HepG2 (cell line): Measurements from ENCODE around the gene RHOT2. TPM values are rescaled to one million over a fixed set of nuclear protein-coding genes. Genes with fewer than 3 reads are reported as not detected.

Experiments
- HCFC1 ChIP-seq: fragments of 150-350 bp; IDR thresholded peaks from 2 replicates; pipeline ENCODE4 v1.6.1; 2014; ENCODE audit warnings: low read depth, low read length
- HOXA3 ChIP-seq: sonication (generic); formaldehyde crosslinking; IDR thresholded peaks from 2 replicates; pipeline ENCODE4 v1.5.0; 2020; ENCODE audit warnings: missing genetic modification reagents
- MYNN ChIP-seq: sonication (generic); formaldehyde crosslinking; IDR thresholded peaks from 2 replicates; pipeline ENCODE4 v1.4.0; 2020; ENCODE audit warnings: mild to moderate bottlenecking, low read depth, missing genetic modification reagents
- NCOA2 ChIP-seq: sonication (generic); formaldehyde crosslinking; IDR thresholded peaks from 2 replicates; pipeline ENCODE4 v1.8.0; 2022; ENCODE audit warnings: inconsistent platforms
- POLR2A ChIP-seq, 2 experiments: IDR thresholded peaks; 2 replicates each; pipeline ENCODE4 v1.6.1; 2011; ENCODE audit warnings: low read depth in 2 of 2, low read length in 2 of 2, mild to moderate bottlenecking in 1 of 2, moderate library complexity in 1 of 2; ENCODE audit not compliant: insufficient read depth in 1 of 2
- ZFP36 ChIP-seq: fragments of 150-350 bp; IDR thresholded peaks from 2 replicates; pipeline ENCODE4 v1.6.1; 2018; ENCODE audit warnings: borderline replicate concordance, low read length, low read depth; ENCODE audit not compliant: partially characterized antibody
- ZNF33B ChIP-seq: sonication (generic); formaldehyde crosslinking; IDR thresholded peaks from 2 replicates; pipeline ENCODE4 v1.5.1; 2020; ENCODE audit warnings: mild to moderate bottlenecking, missing genetic modification reagents
- ZNF343 ChIP-seq: sonication (generic); formaldehyde crosslinking; IDR thresholded peaks from 2 replicates; pipeline ENCODE4 v1.4.0; 2020; ENCODE audit warnings: mild to moderate bottlenecking, missing genetic modification reagents
- ZNF7 ChIP-seq: IDR thresholded peaks from 2 replicates; pipeline ENCODE4 v1.6.1; 2016; ENCODE audit warnings: missing biosample characterization, missing genetic modification reagents
- ZNF841 ChIP-seq: sonication (generic); formaldehyde crosslinking; IDR thresholded peaks from 2 replicates; pipeline ENCODE4 v1.8.1; 2023; ENCODE audit warnings: missing genetic modification reagents, borderline replicate concordance
- polyA plus RNA-seq, 8 experiments: library from polyadenylated mRNA; depleted of rRNA in 3 of 8; stranded (reverse) in 7 of 8; unstranded in 1 of 8; fragments of >200 nt; fragmentation: Illumina TruSeq in 4 of 8; extraction: Trizol in 4 of 8; gene quantifications; 2 replicates each; pipeline versions ENCODE4 v1.2.1 to v1.2.3, GENCODE V29; 2011 to 2016; ENCODE audit warnings: low read depth in 4 of 8, missing spikeins in 1 of 8, mixed read lengths in 1 of 8; ENCODE audit not compliant: insufficient read depth in 1 of 8
- total RNA-seq, 5 experiments: library from RNA; depleted of rRNA; stranded (reverse); fragments of >200 nt; fragmentation: Illumina TruSeq; extraction: Trizol; gene quantifications; 2 replicates each; pipeline ENCODE4 v1.2.3, GENCODE V29; 2016; ENCODE audit warnings: low read depth in 1 of 5
- TF ChIP-seq, protein P1 (sequence below): sonication (generic); formaldehyde crosslinking; conservative IDR thresholded peaks from 2 replicates; pipeline ENCODE4 v1.4.0; 2020; ENCODE audit warnings: missing genetic modification reagents
- TF ChIP-seq, protein P2 (sequence below): sonication (generic); formaldehyde crosslinking; IDR thresholded peaks from 2 replicates; pipeline ENCODE4 v1.4.0; 2020; ENCODE audit warnings: mild to moderate bottlenecking, missing genetic modification reagents
- TF ChIP-seq, protein P3 (sequence below): sonication (generic); formaldehyde crosslinking; IDR thresholded peaks from 2 replicates; pipeline ENCODE4 v1.5.1; 2020; ENCODE audit warnings: mild to moderate bottlenecking, missing genetic modification reagents, moderate library complexity
- TF ChIP-seq, protein P4 (sequence below): sonication (generic); formaldehyde crosslinking; IDR thresholded peaks from 2 replicates; pipeline ENCODE4 v1.5.0; 2020; ENCODE audit warnings: missing genetic modification reagents
- TF ChIP-seq, protein P5 (sequence below): sonication (generic); formaldehyde crosslinking; IDR thresholded peaks from 2 replicates; pipeline ENCODE4 v1.4.0; 2020; ENCODE audit warnings: missing genetic modification reagents
- TF ChIP-seq, protein P6 (sequence below): sonication (generic); formaldehyde crosslinking; IDR thresholded peaks from 2 replicates; pipeline ENCODE4 v1.5.0; 2020; ENCODE audit warnings: mild to moderate bottlenecking, missing genetic modification reagents, moderate library complexity
- TF ChIP-seq, protein P7 (sequence below): sonication (generic); formaldehyde crosslinking; IDR thresholded peaks from 2 replicates; pipeline ENCODE4 v1.8.0; 2022; ENCODE audit warnings: low read depth, missing genetic modification reagents

The RHOT2 gene
- total and polyA plus RNA-seq, 2 of the 13 experiments (the other 11 are each of a cell fraction or from before 2014, with no cell fraction given) = 63.6 to 76.9 TPM

DNA sequence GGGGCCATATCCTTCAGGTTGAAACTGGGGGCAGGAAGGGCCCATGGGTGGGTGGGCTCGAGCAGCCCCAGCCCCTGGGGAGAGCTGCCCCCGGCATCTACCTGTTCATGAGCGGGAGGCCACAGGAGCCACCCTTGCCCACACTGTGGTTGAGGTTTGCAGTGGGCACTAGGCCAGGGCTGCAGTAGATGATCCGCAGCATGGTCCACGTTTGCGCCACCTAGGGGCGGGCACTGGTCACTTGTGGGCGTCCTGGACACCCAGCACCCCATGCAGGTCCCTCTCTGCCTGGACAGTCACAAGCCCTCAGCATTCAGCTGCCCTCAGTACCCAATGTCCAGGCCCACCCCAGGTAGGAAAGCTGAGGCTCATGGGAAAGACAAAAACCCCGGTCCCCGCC, 18.0 kb downstream of the RHOT2 start (continued):
- TF ChIP-seq, protein P1, sequence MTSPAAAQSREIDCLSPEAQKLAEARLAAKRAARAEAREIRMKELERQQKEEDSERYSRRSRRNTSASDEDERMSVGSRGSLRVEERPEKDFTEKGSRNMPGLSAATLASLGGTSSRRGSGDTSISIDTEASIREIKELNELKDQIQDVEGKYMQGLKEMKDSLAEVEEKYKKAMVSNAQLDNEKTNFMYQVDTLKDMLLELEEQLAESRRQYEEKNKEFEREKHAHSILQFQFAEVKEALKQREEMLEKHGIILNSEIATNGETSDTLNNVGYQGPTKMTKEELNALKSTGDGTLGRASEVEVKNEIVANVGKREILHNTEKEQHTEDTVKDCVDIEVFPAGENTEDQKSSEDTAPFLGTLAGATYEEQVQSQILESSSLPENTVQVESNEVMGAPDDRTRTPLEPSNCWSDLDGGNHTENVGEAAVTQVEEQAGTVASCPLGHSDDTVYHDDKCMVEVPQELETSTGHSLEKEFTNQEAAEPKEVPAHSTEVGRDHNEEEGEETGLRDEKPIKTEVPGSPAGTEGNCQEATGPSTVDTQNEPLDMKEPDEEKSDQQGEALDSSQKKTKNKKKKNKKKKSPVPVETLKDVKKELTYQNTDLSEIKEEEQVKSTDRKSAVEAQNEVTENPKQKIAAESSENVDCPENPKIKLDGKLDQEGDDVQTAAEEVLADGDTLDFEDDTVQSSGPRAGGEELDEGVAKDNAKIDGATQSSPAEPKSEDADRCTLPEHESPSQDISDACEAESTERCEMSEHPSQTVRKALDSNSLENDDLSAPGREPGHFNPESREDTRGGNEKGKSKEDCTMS = no peak
- TF ChIP-seq ZNF33B (no peak), NCOA2 (no peak), MYNN (CRISPR knock-in tag) (no peak), HCFC1 (no peak), HOXA3 (CRISPR knock-in tag) (0 out of 2 replicates have a peak, but pooled peaks have one; percentile 13), ZNF343 (CRISPR knock-in tag) (no peak), ZNF841 (CRISPR knock-in tag) (no peak), ZNF7 (CRISPR knock-in tag) (no peak), POLR2A (IDR thresholded peaks at IDR 0.05; ENCODE audit: insufficient read depth in 1 of 2, low read depth in 2 of 2, low read length in 2 of 2) (no peak), ZFP36 (no peak)
- TF ChIP-seq, protein P2, sequence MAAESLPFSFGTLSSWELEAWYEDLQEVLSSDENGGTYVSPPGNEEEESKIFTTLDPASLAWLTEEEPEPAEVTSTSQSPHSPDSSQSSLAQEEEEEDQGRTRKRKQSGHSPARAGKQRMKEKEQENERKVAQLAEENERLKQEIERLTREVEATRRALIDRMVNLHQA (CRISPR knock-in tag) = no peak
- TF ChIP-seq, protein P3, sequence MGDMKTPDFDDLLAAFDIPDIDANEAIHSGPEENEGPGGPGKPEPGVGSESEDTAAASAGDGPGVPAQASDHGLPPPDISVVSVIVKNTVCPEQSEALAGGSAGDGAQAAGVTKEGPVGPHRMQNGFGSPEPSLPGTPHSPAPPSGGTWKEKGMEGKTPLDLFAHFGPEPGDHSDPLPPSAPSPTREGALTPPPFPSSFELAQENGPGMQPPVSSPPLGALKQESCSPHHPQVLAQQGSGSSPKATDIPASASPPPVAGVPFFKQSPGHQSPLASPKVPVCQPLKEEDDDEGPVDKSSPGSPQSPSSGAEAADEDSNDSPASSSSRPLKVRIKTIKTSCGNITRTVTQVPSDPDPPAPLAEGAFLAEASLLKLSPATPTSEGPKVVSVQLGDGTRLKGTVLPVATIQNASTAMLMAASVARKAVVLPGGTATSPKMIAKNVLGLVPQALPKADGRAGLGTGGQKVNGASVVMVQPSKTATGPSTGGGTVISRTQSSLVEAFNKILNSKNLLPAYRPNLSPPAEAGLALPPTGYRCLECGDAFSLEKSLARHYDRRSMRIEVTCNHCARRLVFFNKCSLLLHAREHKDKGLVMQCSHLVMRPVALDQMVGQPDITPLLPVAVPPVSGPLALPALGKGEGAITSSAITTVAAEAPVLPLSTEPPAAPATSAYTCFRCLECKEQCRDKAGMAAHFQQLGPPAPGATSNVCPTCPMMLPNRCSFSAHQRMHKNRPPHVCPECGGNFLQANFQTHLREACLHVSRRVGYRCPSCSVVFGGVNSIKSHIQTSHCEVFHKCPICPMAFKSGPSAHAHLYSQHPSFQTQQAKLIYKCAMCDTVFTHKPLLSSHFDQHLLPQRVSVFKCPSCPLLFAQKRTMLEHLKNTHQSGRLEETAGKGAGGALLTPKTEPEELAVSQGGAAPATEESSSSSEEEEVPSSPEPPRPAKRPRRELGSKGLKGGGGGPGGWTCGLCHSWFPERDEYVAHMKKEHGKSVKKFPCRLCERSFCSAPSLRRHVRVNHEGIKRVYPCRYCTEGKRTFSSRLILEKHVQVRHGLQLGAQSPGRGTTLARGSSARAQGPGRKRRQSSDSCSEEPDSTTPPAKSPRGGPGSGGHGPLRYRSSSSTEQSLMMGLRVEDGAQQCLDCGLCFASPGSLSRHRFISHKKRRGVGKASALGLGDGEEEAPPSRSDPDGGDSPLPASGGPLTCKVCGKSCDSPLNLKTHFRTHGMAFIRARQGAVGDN = 0 out of 2 replicates have a peak, but pooled peaks have one; percentile 28
- TF ChIP-seq, protein P4, sequence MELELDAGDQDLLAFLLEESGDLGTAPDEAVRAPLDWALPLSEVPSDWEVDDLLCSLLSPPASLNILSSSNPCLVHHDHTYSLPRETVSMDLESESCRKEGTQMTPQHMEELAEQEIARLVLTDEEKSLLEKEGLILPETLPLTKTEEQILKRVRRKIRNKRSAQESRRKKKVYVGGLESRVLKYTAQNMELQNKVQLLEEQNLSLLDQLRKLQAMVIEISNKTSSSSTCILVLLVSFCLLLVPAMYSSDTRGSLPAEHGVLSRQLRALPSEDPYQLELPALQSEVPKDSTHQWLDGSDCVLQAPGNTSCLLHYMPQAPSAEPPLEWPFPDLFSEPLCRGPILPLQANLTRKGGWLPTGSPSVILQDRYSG = no peak
- TF ChIP-seq, protein P5, sequence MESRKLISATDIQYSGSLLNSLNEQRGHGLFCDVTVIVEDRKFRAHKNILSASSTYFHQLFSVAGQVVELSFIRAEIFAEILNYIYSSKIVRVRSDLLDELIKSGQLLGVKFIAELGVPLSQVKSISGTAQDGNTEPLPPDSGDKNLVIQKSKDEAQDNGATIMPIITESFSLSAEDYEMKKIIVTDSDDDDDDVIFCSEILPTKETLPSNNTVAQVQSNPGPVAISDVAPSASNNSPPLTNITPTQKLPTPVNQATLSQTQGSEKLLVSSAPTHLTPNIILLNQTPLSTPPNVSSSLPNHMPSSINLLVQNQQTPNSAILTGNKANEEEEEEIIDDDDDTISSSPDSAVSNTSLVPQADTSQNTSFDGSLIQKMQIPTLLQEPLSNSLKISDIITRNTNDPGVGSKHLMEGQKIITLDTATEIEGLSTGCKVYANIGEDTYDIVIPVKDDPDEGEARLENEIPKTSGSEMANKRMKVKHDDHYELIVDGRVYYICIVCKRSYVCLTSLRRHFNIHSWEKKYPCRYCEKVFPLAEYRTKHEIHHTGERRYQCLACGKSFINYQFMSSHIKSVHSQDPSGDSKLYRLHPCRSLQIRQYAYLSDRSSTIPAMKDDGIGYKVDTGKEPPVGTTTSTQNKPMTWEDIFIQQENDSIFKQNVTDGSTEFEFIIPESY = peak; percentile 46; the same call in 1 of the 2 replicates
- TF ChIP-seq, protein P6, sequence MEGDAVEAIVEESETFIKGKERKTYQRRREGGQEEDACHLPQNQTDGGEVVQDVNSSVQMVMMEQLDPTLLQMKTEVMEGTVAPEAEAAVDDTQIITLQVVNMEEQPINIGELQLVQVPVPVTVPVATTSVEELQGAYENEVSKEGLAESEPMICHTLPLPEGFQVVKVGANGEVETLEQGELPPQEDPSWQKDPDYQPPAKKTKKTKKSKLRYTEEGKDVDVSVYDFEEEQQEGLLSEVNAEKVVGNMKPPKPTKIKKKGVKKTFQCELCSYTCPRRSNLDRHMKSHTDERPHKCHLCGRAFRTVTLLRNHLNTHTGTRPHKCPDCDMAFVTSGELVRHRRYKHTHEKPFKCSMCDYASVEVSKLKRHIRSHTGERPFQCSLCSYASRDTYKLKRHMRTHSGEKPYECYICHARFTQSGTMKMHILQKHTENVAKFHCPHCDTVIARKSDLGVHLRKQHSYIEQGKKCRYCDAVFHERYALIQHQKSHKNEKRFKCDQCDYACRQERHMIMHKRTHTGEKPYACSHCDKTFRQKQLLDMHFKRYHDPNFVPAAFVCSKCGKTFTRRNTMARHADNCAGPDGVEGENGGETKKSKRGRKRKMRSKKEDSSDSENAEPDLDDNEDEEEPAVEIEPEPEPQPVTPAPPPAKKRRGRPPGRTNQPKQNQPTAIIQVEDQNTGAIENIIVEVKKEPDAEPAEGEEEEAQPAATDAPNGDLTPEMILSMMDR (CRISPR knock-in tag) = peak; percentile 74
- TF ChIP-seq, protein P7, sequence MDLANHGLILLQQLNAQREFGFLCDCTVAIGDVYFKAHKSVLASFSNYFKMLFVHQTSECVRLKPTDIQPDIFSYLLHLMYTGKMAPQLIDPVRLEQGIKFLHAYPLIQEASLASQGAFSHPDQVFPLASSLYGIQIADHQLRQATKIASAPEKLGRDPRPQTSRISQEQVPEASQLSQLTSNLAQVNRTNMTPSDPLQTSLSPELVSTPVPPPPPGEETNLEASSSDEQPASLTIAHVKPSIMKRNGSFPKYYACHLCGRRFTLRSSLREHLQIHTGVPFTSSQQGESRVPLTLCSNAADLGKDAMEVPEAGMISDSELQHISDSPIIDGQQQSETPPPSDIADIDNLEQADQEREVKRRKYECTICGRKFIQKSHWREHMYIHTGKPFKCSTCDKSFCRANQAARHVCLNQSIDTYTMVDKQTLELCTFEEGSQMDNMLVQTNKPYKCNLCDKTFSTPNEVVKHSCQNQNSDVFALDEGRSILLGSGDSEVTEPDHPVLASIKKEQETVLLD = no peak
